Choroid plexus epithelial cell (primary cell): ENCODE data around the gene FAIM2.
A peak's percentile ranks its signal among the peaks of the same experiment; 100 is the strongest.

Experiments used
- DNase-seq: peaks from one replicate; pipeline ENCODE4 v3.0.0-alpha.2; 2010; ENCODE audit warnings: low read depth
- H3K4me3 ChIP-seq: 2 replicates; pipeline ENCODE4 v1.5.1; 2011; ENCODE audit warnings: low read depth, mild to moderate bottlenecking, control low read depth, low read length, moderate library complexity
- CTCF ChIP-seq: conservative IDR thresholded peaks from 2 replicates; pipeline ENCODE4 v1.5.1; 2011; ENCODE audit warnings: low read depth, mild to moderate bottlenecking, control low read depth, inconsistent platforms, low read length, moderate library complexity

FAIM2 gene

GRCh38 chr12:49854976-49855375 is 48.7 kb downstream of the FAIM2 start:
- no peak for TF ChIP-seq CTCF
- no peak for DNase-seq
- no peak overlapping the region for H3K4me3 ChIP-seq

- DNase-seq: no peak
- no peak for TF ChIP-seq CTCF
Observed at GRCh38 chr12:49853671-49854070, 50.0 kb downstream of the FAIM2 start.

GRCh38 chr12:49847161-49847560 is 56.5 kb downstream of the FAIM2 start:
- no peak for TF ChIP-seq CTCF
- DNase-seq: no peak
- no peak overlapping the region for H3K4me3 ChIP-seq

More at GRCh38 chr12:49853671-49854070, 50.0 kb downstream of the FAIM2 start:
- no peak overlapping the region for H3K4me3 ChIP-seq

- TF ChIP-seq CTCF: no peak
- no peak overlapping the region for H3K4me3 ChIP-seq
Observed at GRCh38 chr12:49846032-49846431, 57.7 kb downstream of the FAIM2 start.

GRCh38 chr12:49843876-49844437 is 59.7 kb downstream of the FAIM2 start:
- no peak for TF ChIP-seq CTCF
- DNase-seq: no peak
- H3K4me3 ChIP-seq: no peak overlapping the region

More at GRCh38 chr12:49846032-49846431, 57.7 kb downstream of the FAIM2 start:
- DNase-seq: no peak

GRCh38 chr12:49843411-49843810 is 60.3 kb downstream of the FAIM2 start:
- peak overlapping the region; percentile 67 for H3K4me3 ChIP-seq
- TF ChIP-seq CTCF: no peak
- no peak for DNase-seq
